GM12872 (cell line): ENCODE measurements around the gene CNTN1.

Source experiments
- TF ChIP-seq, protein P1 (sequence below): IDR thresholded peaks from 3 replicates; pipeline ENCODE4 v1.5.1; 2011; ENCODE audit warnings: low read depth, mild to moderate bottlenecking, low read length, moderate library complexity; ENCODE audit not compliant: insufficient read depth

The CNTN1 gene

DNA sequence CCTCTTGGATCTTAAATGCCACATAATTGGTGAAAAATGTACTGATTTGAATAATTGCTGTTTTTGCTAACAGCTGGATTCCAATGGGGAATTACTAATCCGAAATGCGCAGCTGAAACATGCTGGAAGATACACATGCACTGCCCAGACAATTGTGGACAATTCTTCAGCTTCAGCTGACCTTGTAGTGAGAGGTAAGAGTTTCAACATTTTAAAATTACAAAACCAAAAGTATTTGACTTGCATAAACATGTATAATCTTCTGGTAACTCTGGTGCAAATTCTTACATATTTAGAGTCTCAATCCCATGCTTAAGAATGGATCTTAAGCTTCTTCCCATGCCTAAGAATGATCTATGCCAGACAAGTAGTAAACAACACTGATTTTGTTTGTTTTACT, 266.8 kb downstream of the CNTN1 start:
- TF ChIP-seq, protein P1, sequence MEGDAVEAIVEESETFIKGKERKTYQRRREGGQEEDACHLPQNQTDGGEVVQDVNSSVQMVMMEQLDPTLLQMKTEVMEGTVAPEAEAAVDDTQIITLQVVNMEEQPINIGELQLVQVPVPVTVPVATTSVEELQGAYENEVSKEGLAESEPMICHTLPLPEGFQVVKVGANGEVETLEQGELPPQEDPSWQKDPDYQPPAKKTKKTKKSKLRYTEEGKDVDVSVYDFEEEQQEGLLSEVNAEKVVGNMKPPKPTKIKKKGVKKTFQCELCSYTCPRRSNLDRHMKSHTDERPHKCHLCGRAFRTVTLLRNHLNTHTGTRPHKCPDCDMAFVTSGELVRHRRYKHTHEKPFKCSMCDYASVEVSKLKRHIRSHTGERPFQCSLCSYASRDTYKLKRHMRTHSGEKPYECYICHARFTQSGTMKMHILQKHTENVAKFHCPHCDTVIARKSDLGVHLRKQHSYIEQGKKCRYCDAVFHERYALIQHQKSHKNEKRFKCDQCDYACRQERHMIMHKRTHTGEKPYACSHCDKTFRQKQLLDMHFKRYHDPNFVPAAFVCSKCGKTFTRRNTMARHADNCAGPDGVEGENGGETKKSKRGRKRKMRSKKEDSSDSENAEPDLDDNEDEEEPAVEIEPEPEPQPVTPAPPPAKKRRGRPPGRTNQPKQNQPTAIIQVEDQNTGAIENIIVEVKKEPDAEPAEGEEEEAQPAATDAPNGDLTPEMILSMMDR = no peak

DNA sequence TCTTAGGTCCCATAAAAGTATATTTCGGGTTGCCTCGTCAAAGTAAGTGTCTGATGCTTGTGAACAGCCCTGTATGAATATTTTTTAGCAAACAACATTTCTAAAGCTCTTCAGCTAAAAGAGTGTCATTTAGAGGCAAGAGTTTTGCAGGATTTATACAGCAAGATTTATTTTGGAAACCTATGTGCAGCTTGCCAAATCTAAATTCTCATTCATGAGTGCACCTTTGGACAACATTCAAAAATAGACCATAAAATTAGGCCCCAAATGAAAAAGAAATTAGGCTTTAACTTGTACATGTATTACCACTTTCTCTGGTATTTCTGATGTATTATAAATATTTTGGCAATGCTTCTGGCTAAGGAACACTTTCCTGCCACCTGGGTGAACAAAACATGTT, 271.5 kb downstream of the CNTN1 start:
- TF ChIP-seq, protein P1 = no peak

DNA sequence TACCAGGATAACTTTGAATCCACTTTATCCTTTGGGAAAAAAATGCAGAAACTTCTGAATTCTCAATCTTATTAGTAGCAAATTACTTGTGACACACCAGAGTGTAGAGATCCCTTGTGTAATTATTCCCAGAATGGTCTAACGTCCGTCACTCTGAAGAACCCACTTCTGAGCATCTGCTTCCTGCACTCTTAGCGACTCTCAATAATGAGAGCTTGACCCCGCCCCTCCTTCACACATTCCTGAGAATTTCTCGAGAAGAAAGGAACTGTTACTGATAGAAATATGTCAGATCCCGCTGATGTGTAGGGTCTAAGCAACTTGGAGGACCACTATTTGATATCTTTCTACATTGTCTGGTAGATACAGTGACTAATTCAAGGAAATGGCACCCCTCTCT, 277.6 kb downstream of the CNTN1 start:
- TF ChIP-seq, protein P1 = no peak

DNA sequence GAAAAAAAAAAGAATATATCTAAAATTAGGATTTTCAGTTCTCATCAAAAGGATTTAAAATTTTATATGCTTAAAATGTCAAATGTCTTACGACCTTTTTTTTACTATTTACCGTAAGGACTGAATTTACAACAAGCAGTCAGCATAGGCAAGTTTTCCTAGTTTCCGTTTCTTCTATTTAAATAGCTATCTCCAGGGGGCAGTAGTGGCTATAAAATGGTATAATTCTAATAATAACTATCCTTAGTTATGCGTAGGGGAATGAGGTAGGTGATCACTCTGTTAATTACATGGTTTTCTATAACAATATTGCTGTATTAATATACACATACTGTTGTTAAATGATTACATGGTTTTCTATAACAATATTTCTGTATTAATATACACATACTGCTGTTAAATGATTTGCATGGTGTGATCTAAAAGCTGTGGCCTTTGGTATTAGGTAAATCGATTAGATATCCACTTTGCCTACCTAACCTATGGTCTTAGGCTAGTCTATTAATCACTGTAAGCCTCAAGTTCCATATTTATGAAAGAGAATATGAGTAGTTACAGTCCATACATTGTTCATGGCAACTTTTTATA, 278.2 kb downstream of the CNTN1 start:
- TF ChIP-seq, protein P1 = no peak

DNA sequence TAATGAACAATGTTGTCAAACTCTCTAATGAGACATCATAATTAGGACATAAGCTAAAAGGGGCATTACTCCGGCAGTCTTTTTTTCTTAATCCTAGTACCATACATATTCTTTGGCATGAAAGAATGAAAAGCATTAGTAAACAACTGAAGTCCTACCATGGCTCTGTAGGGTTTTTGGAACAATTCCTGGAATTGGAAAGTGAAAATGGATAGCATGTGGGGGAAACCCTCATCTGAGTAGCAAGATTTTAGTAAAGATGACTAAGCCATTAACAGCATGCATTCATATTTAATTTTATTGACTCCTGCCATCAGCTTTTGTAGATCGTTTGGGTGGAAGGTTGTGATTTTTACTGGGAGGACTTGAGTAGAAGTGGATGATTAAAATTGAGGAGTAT, 279.7 kb downstream of the CNTN1 start:
- TF ChIP-seq, protein P1 = no peak

DNA sequence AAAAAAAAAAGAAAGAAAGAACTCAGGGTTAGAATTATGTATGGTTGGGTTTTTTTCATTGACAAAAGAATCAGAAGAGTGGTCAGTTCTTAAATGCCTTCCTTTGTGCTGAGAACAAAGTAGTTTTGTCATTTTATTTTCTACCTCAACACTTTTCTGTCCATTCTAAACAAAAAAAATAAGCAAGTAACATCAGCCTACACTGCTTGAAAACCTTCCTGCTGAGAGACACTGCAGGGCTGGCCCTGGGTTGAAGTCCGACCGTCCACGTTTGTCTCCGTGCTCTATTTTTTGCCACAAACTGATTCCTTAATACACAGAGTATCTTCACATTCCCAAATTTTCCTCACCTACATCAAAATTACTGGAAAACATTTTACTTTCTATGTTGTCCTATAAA, 284.3 kb downstream of the CNTN1 start:
- TF ChIP-seq, protein P1 = no peak

DNA sequence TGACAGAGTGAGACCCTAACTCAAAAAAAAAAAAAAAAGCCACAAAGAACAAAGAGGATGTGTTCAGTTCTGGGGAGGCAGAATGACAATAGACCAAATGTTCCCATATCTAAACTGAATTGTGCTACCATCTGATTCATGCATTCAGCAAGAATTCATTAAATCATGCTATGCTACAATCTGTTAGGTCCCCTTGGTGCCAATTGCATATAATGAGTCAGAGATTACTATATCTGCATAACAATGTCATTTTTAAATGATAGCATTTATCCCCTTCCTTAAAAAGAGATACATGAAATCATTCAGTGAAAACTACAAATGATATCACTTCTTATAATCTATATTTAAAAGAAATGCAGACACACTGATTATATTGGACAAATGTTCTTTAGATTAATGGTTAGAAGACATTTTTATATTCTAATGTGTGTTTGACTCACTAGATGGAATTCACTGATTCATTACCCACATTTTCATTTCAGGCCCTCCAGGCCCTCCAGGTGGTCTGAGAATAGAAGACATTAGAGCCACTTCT, 288.3 kb downstream of the CNTN1 start:
- TF ChIP-seq, protein P1 = no peak
